ENCODE measurements around the gene UBE2QL1.

- TF ChIP-seq CTCF (IDR thresholded peaks at IDR 0.05 in 2 of 3, conservative IDR thresholded peaks at IDR 0.05 in 1 of 3; ENCODE audit: borderline replicate concordance in 1 of 3, insufficient read depth in 1 of 3, low read depth in 2 of 3, low read length in 2 of 3): peak; percentile 21 to 60 (median 56); a peak in 5 of 6 replicates
- no peak for TF ChIP-seq POLR2AphosphoS5 (IDR thresholded peaks at IDR 0.05; ENCODE audit: low read depth, low read length)
- no peak for TF ChIP-seq ZBTB33 (IDR thresholded peaks at IDR 0.05; ENCODE audit: extremely low read depth, insufficient replicate concordance, low read length)
These were observed 13.3 kb upstream of the UBE2QL1 start for GRCh38 chr5:6435356-6435755.

All from HCT116 (cell line).